SK-N-MC (cell line): Measurements from ENCODE around the gene TAS2R20.
"Not testable (repeated sequence)": the region's sequence is repeated elsewhere in the genome, so short reads cannot be mapped to it uniquely, and the experiment has no call there.

ENCODE experiments used
- EZH2 ChIP-seq: fragments of 200-600 bp; sonication (generic); IDR thresholded peaks from one replicate; pipeline ENCODE4 v1.6.1; 2017; ENCODE audit warnings: antibody characterized with exemption
- POLR2AphosphoS5 ChIP-seq: IDR thresholded peaks from 2 replicates; pipeline ENCODE4 v1.6.1; 2012; ENCODE audit warnings: mild to moderate bottlenecking, low read depth, low read length, borderline replicate concordance

DNA sequence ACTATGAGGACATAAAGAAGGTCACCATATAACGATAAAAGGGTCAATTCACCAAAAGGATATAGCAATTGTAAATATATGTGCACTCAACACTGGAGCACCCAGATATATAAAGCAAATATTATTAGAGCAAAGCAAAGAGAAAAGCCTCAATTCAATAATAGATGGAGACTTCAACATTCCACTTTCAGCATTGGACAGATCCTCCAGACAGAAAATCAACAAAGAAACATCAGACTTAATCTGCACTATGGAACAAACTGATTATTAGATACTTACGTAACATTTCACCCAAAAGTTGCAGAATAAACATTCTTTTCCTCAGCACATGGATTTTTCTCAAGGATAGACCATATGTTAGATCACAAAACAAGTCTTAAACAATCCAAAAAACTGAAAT is 43.3 kb upstream of the TAS2R20 start:
- TF ChIP-seq EZH2, POLR2AphosphoS5: not testable (repeated sequence)
